Mucosa of descending colon (tissue), 3 donors: Measurements from ENCODE around the gene ADAMTS4. TPM values are rescaled to one million over a fixed set of nuclear protein-coding genes. Genes with fewer than 3 reads are reported as not detected.

Experiments
- ATAC-seq: fragments of 200-7000 bp; cut with Tn5 transposase; one replicate; pipeline ENCODE4 v1.9.1; 2020; ENCODE audit warnings: mild to moderate bottlenecking, moderate library complexity
- DNase-seq, 3 donors: peaks; one replicate each; pipeline ENCODE4 v3.0.0-alpha.2; 2020
- H3K36me3 ChIP-seq: fragments of 200-600 bp; one replicate; pipeline ENCODE4 v1.8.0; 2021; ENCODE audit warnings: low read depth, mild to moderate bottlenecking
- H3K4me1 ChIP-seq: fragments of 200-600 bp; one replicate; pipeline ENCODE4 v1.8.0; 2021; ENCODE audit warnings: low read depth, mild to moderate bottlenecking
- H3K4me3 ChIP-seq: fragments of 200-600 bp; one replicate; pipeline ENCODE4 v1.8.0; 2021; ENCODE audit warnings: mild to moderate bottlenecking
- H3K9me3 ChIP-seq: fragments of 200-600 bp; one replicate; pipeline ENCODE4 v1.8.0; 2021; ENCODE audit warnings: mild to moderate bottlenecking
- intact Hi-C, 2 donors: fragments of 100-400 bp; cut with DNase I in 1 of 2; cut with micrococcal nuclease in 1 of 2; formaldehyde crosslinking; loops; one replicate each; pipeline versions ENCODE4 v1.11.0 to v1.11.1; 2022; cut with DNase I, micrococcal nuclease
- total RNA-seq, 3 donors: library from RNA; stranded (reverse); fragmentation: NEBNext Ultra II Directional in 2 of 3; extraction: Animal tissue kit (Norgen Biotek cat#: 25700) in 2 of 3; gene quantifications; one replicate each; pipeline versions ENCODE4 v1.2.1 to v1.2.4, GENCODE V29; 2021 to 2023
- TF ChIP-seq, protein P1 (sequence below): fragments of 200-600 bp; IDR thresholded peaks from one replicate; pipeline ENCODE4 v1.8.0; 2022; ENCODE audit warnings: antibody characterized with exemption, mild to moderate bottlenecking
- donor health status: DM: no; HTN: no; CAD: no; lungs with moderate emphysema.
- donor health status: DM: no; HTN: no; CAD: no.
- donor health status: DM: no; HTN: yes; CAD: no.

The ADAMTS4 gene
- total RNA-seq, 3 donors from 2014 or later = 0.96 to 7.2 (median 3.8) TPM

- H3K9me3 ChIP-seq = no peaks in the 10 kb centered on the region
- DNase-seq = no peak
- intact Hi-C loops = no loop called here
- TF ChIP-seq, protein P1, sequence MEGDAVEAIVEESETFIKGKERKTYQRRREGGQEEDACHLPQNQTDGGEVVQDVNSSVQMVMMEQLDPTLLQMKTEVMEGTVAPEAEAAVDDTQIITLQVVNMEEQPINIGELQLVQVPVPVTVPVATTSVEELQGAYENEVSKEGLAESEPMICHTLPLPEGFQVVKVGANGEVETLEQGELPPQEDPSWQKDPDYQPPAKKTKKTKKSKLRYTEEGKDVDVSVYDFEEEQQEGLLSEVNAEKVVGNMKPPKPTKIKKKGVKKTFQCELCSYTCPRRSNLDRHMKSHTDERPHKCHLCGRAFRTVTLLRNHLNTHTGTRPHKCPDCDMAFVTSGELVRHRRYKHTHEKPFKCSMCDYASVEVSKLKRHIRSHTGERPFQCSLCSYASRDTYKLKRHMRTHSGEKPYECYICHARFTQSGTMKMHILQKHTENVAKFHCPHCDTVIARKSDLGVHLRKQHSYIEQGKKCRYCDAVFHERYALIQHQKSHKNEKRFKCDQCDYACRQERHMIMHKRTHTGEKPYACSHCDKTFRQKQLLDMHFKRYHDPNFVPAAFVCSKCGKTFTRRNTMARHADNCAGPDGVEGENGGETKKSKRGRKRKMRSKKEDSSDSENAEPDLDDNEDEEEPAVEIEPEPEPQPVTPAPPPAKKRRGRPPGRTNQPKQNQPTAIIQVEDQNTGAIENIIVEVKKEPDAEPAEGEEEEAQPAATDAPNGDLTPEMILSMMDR = no peak
- peaks cover 1% of the 10 kb centered on the region for H3K36me3 ChIP-seq
- ATAC-seq = no peak
- H3K4me3 ChIP-seq = no peak overlapping the region
- no peaks in the 10 kb centered on the region for H3K4me1 ChIP-seq
Observed at GRCh38 chr1:161218301-161219077, 19.6 kb upstream of the ADAMTS4 start.

DNA sequence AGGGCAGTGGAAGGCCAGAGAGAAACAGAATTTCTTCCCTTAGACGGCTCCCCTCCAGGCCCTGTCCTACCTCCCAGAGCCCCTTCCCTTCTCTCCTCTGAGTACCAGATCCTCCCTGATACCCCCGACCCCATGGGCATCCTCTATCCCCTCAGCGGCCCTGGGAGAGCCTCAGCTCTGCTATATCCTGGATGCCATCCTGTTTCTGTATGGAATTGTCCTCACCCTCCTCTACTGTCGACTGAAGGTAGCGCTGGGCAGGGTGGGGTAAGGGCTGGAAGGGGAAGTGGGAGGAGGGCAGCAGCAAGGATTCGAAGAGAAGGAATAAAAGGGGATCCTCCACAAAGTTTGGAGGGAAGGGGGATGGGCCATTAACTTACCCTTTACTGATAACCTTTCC lies 19.0 kb upstream of the ADAMTS4 start:
- H3K9me3 ChIP-seq = no peaks in the 10 kb centered on the region
- ATAC-seq (no peak), DNase-seq (no peak)
- H3K4me3 ChIP-seq = no peak overlapping the region
- H3K36me3 ChIP-seq = peaks cover 8% of the 10 kb centered on the region
- intact Hi-C loops = no loop called here
- TF ChIP-seq, protein P1 = no peak
- H3K4me1 ChIP-seq = no peaks in the 10 kb centered on the region

- no peaks in the 10 kb centered on the region for H3K4me1 ChIP-seq
- intact Hi-C loops = no loop called here
Observed at GRCh38 chr1:161216945-161217712, 18.3 kb upstream of the ADAMTS4 start.

DNA sequence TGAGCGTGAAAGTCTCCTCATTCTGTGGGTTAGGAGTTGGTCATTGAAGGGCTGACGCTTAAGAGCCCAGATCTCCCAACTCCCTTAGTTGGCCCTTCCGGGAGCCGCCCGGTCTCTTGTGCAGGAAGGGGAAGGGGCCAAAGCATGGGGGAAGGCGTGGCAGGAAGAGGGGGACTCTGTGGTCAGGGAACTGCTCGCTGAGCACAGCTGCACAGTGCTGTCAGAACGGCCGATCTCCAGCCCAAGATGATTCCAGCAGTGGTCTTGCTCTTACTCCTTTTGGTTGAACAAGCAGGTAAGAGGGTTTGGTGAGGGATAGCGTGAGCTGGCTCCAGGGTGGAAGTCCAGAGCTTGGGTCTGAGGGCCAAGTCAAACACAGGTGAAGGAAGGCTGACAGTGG lies 16.2 kb upstream of the ADAMTS4 start, which contains the start of gene FCER1G:
FCER1G (plus strand) TSS at position 220 of the 400 bp plus-strand sequence; CDS start at position 247, 27 bp downstream.
- intact Hi-C loops = no loop called here
- ATAC-seq (peak; percentile 46), DNase-seq (peak in 1 of 3 donors; percentile 75)
- TF ChIP-seq, protein P1 = no peak
- Histone ChIP-seq H3K9me3 (no peaks in the 10 kb centered on the region), H3K4me3 (no peak within 1 kb of the TSS), H3K36me3 (peaks cover 14% of the 10 kb centered on the region), H3K4me1 (no peaks in the 10 kb centered on the region)

More at GRCh38 chr1:161216945-161217712, 18.3 kb upstream of the ADAMTS4 start:
- TF ChIP-seq, protein P1 = no peak
- DNase-seq = no peak
- Histone ChIP-seq H3K4me3 (no peak overlapping the region), H3K9me3 (no peaks in the 10 kb centered on the region), H3K36me3 (peaks cover 9% of the 10 kb centered on the region)
- peak; percentile 54 for ATAC-seq

GRCh38 chr1:161214369-161214768 lies 15.5 kb upstream of the ADAMTS4 start:
- no peak for ATAC-seq
- Histone ChIP-seq H3K4me3 (no peak overlapping the region), H3K4me1 (peaks cover 2% of the 10 kb centered on the region), H3K36me3 (peaks cover 14% of the 10 kb centered on the region), H3K9me3 (no peaks in the 10 kb centered on the region)
- TF ChIP-seq, protein P1 = no peak
- intact Hi-C loops = no loop called here
- no peak for DNase-seq
